PC-9 (cell line): ENCODE results near the gene GABRB2.

Experiments used
- CTCF ChIP-seq: fragments of 200-600 bp; sonication (generic); conservative IDR thresholded peaks from 2 replicates; pipeline ENCODE4 v1.6.1; 2017; ENCODE audit warnings: mixed run types, antibody characterized with exemption, mild to moderate bottlenecking, moderate library complexity
- EZH2 ChIP-seq: fragments of 200-600 bp; sonication (generic); IDR thresholded peaks from 2 replicates; pipeline ENCODE4 v1.8.0; 2017; ENCODE audit warnings: antibody characterized with exemption, low read depth

GRCh38 chr5:161513942-161514341 is 32.6 kb downstream of the GABRB2 start:
- TF ChIP-seq CTCF (no peak), EZH2 (no peak)
